Measurements from ENCODE around the gene IKBKE.

DNA sequence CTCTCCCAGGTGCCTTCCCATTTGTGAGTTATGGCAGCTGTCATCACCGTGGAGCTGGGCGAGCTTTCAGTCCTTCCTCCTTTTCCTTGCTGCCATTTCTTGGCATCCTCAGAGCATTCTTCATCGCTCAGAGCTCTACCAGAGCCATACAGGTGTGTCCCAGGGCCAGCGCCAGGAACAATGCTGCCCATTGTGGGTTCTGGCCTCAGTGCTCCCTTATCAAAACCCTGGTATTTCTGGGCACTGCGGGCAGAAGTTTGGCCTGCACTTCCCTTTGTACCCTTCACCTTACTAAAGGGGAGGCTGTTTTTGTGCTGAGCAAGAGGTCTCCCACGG lies 65.5 kb downstream of the IKBKE start:
- TF ChIP-seq, protein P1, sequence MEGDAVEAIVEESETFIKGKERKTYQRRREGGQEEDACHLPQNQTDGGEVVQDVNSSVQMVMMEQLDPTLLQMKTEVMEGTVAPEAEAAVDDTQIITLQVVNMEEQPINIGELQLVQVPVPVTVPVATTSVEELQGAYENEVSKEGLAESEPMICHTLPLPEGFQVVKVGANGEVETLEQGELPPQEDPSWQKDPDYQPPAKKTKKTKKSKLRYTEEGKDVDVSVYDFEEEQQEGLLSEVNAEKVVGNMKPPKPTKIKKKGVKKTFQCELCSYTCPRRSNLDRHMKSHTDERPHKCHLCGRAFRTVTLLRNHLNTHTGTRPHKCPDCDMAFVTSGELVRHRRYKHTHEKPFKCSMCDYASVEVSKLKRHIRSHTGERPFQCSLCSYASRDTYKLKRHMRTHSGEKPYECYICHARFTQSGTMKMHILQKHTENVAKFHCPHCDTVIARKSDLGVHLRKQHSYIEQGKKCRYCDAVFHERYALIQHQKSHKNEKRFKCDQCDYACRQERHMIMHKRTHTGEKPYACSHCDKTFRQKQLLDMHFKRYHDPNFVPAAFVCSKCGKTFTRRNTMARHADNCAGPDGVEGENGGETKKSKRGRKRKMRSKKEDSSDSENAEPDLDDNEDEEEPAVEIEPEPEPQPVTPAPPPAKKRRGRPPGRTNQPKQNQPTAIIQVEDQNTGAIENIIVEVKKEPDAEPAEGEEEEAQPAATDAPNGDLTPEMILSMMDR (IDR thresholded peaks at IDR 0.05; ENCODE audit: poor library complexity, severe bottlenecking): no peak
- TF ChIP-seq, protein P2, sequence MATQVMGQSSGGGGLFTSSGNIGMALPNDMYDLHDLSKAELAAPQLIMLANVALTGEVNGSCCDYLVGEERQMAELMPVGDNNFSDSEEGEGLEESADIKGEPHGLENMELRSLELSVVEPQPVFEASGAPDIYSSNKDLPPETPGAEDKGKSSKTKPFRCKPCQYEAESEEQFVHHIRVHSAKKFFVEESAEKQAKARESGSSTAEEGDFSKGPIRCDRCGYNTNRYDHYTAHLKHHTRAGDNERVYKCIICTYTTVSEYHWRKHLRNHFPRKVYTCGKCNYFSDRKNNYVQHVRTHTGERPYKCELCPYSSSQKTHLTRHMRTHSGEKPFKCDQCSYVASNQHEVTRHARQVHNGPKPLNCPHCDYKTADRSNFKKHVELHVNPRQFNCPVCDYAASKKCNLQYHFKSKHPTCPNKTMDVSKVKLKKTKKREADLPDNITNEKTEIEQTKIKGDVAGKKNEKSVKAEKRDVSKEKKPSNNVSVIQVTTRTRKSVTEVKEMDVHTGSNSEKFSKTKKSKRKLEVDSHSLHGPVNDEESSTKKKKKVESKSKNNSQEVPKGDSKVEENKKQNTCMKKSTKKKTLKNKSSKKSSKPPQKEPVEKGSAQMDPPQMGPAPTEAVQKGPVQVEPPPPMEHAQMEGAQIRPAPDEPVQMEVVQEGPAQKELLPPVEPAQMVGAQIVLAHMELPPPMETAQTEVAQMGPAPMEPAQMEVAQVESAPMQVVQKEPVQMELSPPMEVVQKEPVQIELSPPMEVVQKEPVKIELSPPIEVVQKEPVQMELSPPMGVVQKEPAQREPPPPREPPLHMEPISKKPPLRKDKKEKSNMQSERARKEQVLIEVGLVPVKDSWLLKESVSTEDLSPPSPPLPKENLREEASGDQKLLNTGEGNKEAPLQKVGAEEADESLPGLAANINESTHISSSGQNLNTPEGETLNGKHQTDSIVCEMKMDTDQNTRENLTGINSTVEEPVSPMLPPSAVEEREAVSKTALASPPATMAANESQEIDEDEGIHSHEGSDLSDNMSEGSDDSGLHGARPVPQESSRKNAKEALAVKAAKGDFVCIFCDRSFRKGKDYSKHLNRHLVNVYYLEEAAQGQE (IDR thresholded peaks at IDR 0.05; ENCODE audit: borderline replicate concordance): no peak
- TF ChIP-seq POLR2AphosphoS5 (IDR thresholded peaks at IDR 0.05) (no peak), TAF1 (IDR thresholded peaks at IDR 0.05; ENCODE audit: low read depth) (no peak), EP300 (conservative IDR thresholded peaks at IDR 0.05; ENCODE audit: poor library complexity, severe bottlenecking) (no peak), SMC3 (conservative IDR thresholded peaks at IDR 0.05; ENCODE audit: poor library complexity) (no peak)
